AG20443 (cell line): ENCODE data around the gene PLP2.

Experiments
- DNase-seq: peaks from one replicate; pipeline ENCODE4 v3.0.0; 2012; ENCODE audit warnings: low spot score, mixed read lengths

The PLP2 gene

GRCh38 chrX:49186125-49187027, 14.7 kb downstream of the PLP2 start, which contains the start of gene PRICKLE3:
PRICKLE3 (minus strand) TSS chrX:49186373; CDS start chrX:49186297, 76 bp downstream.
- DNase-seq: peak; percentile 63

GRCh38 chrX:49187028-49187394, 15.3 kb downstream of the PLP2 start:
- no peak for DNase-seq

GRCh38 chrX:49187526-49187925, 15.8 kb downstream of the PLP2 start:
- no peak for DNase-seq

- no peak for DNase-seq
These were observed 16.9 kb downstream of the PLP2 start for GRCh38 chrX:49188468-49189076.

GRCh38 chrX:49189606-49190005, 17.9 kb downstream of the PLP2 start:
- no peak for DNase-seq

GRCh38 chrX:49190821-49191573, 19.3 kb downstream of the PLP2 start:
- peak; percentile 87 for DNase-seq

- DNase-seq: no peak
These were observed 19.9 kb downstream of the PLP2 start for GRCh38 chrX:49191574-49192011.

- DNase-seq: peak; percentile 17
These were observed 21.1 kb downstream of the PLP2 start for GRCh38 chrX:49192722-49193328.

GRCh38 chrX:49193542-49193964, 21.9 kb downstream of the PLP2 start:
- DNase-seq: no peak

GRCh38 chrX:49197543-49198087, 25.9 kb downstream of the PLP2 start:
- no peak for DNase-seq

- no peak for DNase-seq
These were observed 27.0 kb downstream of the PLP2 start for GRCh38 chrX:49198540-49199314.

GRCh38 chrX:49199315-49199595, 27.6 kb downstream of the PLP2 start:
- no peak for DNase-seq

- peak; percentile 97 for DNase-seq
These were observed 28.4 kb downstream of the PLP2 start, which contains the start of gene SYP for GRCh38 chrX:49199906-49200771. SYP (minus strand) TSS chrX:49200193; CDS start chrX:49200186, 7 bp downstream.

- no peak for DNase-seq
These were observed 30.3 kb downstream of the PLP2 start for GRCh38 chrX:49202022-49202421.

- no peak for DNase-seq
These were observed 31.8 kb downstream of the PLP2 start for GRCh38 chrX:49203536-49203935.

- DNase-seq: no peak
These were observed 32.3 kb downstream of the PLP2 start for GRCh38 chrX:49204017-49204416.

GRCh38 chrX:49204709-49205108, 33.0 kb downstream of the PLP2 start:
- DNase-seq: no peak

- DNase-seq: no peak
These were observed 33.7 kb downstream of the PLP2 start for GRCh38 chrX:49205443-49205842.

- no peak for DNase-seq
These were observed 34.8 kb downstream of the PLP2 start for GRCh38 chrX:49206543-49206942.

GRCh38 chrX:49208399-49208798, 36.7 kb downstream of the PLP2 start:
- no peak for DNase-seq
